Stimulated activated CD4-positive, alpha-beta T cell treated with anti-CD3 and anti-CD28 coated beads, Interleukin-2, amount 100 ng/mL, for 24 hours (primary cell): ENCODE results near the gene OR2V2.
A peak's percentile ranks its signal among the peaks of the same experiment; 100 is the strongest.

ENCODE experiments used
- DNase-seq, 2 donors: peaks; one replicate each; pipeline ENCODE4 v3.0.0-alpha.2; 2020

Gene OR2V2

GRCh38 chr5:181191526-181192336 lies 44.3 kb downstream of the OR2V2 start:
- DNase-seq = peak; percentile 94 to 96

GRCh38 chr5:181192337-181193046 lies 45.1 kb downstream of the OR2V2 start:
- no peak for DNase-seq

GRCh38 chr5:181193656-181194055 lies 46.3 kb downstream of the OR2V2 start:
- no peak for DNase-seq

- no peak for DNase-seq
Measured at GRCh38 chr5:181194489-181195248, 47.3 kb downstream of the OR2V2 start.

- no peak for DNase-seq
Measured at GRCh38 chr5:181195249-181195761, 47.9 kb downstream of the OR2V2 start.

GRCh38 chr5:181197326-181197951 lies 50.1 kb downstream of the OR2V2 start:
- no peak for DNase-seq

- no peak for DNase-seq
Measured at GRCh38 chr5:181198106-181198685, 50.8 kb downstream of the OR2V2 start.

- DNase-seq = no peak
Measured at GRCh38 chr5:181198905-181199519, 51.6 kb downstream of the OR2V2 start.

GRCh38 chr5:181199881-181200638 lies 52.7 kb downstream of the OR2V2 start:
- DNase-seq = no peak

GRCh38 chr5:181200816-181201215 lies 53.4 kb downstream of the OR2V2 start:
- no peak for DNase-seq

GRCh38 chr5:181203093-181203711 lies 55.8 kb downstream of the OR2V2 start:
- no peak for DNase-seq

- DNase-seq = no peak
Measured at GRCh38 chr5:181203777-181204112, 56.4 kb downstream of the OR2V2 start.

GRCh38 chr5:181204113-181204825 lies 56.9 kb downstream of the OR2V2 start:
- peak; percentile 29 to 34 for DNase-seq

GRCh38 chr5:181204826-181205760 lies 57.7 kb downstream of the OR2V2 start, which contains the start of gene TRIM7:
TSS of gene TRIM7 (minus strand) at chr5:181205196. CDS start at chr5:181205110, 86 bp downstream.
- DNase-seq = peak in 1 of 2 donors; percentile 53

- peak in 1 of 2 donors; percentile 43 for DNase-seq
Measured at GRCh38 chr5:181205761-181206649, 58.6 kb downstream of the OR2V2 start.

GRCh38 chr5:181207214-181207959 lies 60.0 kb downstream of the OR2V2 start:
- peak; percentile 90 to 97 for DNase-seq

- no peak for DNase-seq
Measured at GRCh38 chr5:181207960-181208253, 60.5 kb downstream of the OR2V2 start.
